HG03439 (cell line): ENCODE measurements around the gene COQ4.
"Not testable (repeated sequence)": the region's sequence is repeated elsewhere in the genome, so short reads cannot be mapped to it uniquely, and the experiment has no call there.

ENCODE experiments used
- ATAC-seq: cut with Tn5 transposase; IDR thresholded peaks from one replicate; pipeline ENCODE4 v1.9.1; 2021; ENCODE audit warnings: mild to moderate bottlenecking, moderate library complexity; ENCODE audit not compliant: unreplicated experiment

COQ4 gene

DNA sequence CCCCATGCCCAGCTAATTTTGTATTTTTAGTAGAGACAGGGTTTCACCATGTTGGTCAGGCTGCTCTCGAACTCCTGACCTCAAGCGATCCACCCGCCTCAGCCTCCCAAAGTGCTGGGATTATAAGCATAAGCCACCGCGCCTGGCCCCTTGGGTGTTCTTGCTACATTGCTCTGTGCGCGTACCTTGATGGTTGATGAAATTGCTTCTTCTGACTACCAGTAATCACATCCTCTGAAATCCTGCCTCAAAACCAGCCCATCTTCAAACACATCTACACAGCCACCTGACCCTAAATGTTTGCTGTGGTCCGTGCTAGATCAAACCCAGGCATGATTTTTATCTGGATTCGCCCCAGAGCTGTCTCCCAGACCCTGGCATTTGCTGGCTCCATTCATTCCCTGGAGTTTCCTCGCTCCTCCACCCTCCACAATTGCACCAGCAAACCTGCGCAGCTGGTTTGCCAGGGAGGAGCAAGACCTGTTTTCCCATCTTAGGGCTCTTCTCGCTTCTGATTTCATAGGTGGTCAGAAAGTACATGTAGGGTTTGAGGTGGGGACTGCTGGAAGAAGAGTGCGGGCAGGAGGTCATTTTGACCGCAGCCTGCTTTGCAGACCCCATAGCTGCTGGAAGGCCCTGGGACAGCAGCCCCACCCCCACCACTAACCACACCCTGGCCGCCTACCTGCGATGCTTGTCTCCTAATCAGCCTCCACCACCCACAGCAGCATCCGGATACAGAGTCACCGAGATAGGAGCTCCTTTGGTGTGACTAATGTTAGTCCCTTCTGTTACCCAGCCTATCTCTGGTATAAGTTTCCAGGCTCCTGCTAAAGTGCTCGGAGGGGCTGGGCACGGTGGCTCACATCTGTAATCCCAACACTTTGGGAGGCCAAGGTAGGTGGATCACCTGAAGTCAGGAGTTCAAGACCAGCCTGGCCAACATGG lies 23.8 kb upstream of the COQ4 start:
- no peak for ATAC-seq

DNA sequence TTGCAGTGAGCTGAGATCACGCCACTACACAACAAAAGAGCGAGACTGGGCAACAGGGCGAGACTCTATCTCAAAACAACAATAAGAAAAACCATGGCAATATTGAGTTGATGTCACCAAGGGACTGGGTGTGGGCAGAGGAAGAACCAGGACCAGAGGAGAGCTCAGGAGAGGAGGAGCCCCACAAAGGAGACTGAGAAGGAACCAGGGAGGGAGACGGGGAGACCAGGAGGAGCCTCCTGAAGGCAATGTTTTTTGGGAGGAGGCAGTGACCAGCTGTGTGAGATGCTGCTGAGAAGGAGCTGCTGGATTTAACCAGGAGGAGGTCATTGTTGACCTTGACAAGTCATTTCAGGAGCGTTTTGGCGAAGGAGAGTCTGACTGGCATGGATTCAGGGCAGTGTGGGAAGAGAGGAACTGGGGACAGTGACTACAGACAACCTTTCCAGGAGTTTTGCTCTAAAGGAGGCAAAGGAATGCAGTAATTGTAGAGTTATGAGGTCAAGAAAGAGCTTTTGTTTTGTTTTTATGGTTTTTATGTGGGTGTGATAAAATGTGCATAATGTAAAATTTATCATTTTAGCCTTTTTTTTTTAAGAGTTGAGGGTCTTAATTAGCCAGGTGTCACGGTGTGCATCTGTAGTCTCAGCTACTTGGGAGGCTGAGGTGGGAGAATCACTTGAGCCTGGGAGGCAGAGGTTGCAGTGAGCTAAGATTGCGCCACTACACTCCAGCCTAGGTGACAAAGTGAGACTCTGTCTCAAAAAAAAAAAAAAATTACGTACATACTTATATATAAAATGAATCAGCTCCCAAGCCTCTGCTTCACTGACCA lies 18.3 kb upstream of the COQ4 start:
- ATAC-seq = no peak

DNA sequence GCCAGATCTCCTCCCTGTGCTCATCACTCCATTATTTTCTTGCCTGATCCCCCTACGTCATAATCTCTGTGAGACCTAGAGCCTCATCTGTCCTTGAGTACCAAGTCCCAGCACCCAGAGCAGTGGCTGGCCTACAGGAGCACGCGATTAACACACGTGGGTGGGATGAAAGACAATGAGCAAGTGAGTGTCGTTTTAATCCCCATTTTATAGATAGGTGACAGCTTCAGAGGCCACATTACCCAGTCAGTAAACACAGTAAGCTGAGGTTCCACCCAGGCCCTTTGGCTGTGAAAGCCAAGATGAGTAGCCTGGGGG lies 17.7 kb upstream of the COQ4 start:
- ATAC-seq = no peak

DNA sequence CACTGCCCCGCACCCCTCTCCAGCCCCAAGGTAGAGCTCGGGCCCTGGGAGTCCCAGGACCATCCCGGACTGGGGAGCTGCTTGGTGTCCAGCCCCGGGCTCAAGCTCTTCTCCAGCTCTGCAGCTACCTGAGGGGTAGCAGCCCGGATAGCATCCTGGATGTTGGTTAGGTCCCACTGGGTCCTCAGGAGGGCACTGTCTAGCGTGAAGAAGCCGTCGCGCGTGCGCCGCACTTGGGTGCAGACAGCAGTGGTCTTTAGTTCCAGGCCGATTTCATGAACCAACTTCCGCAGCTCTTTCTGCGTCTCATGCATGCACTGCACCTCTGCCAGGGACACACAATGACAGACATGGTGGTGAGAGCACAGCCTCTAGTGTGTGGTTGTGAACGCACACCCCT lies 13.1 kb upstream of the COQ4 start:
- ATAC-seq = no peak

DNA sequence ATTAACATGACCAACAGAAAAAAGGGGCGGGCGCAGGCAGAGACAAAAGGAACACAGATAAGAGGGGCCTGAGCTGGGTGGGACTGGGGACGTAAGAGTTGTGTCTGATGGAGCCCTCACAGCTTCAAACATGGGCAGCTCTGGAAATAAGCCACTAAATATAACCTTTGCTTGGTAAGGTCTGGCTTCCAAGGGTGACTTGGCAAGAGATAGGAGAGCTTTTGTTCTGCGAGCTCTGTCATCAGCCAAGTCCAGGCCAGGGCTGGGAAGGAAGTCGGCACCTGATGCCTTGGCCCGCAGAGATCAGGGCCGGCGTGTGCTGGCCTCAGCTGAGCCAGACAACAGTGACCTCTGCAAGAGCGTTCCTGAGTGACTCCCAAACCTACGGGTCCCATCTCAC lies 12.2 kb upstream of the COQ4 start:
- ATAC-seq = no peak

DNA sequence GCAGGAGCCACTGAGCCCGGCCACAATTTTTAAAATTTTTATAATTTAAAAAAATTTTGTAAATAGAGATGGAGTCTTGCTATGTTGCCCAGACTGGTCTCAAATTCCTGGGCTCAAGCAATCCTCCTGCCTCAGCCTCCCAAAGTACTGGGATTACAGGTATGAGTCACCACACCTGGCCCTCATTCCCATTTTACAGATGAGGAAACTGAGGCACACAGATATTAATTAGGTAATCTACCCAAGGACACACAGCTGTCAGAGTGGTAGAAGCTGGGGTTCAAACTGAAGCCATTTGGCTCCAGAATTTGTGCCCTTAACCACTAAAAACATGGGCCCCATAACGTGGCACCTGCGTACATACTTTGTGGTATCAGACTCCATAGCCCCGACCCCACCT lies 7.9 kb upstream of the COQ4 start:
- ATAC-seq = no peak

DNA sequence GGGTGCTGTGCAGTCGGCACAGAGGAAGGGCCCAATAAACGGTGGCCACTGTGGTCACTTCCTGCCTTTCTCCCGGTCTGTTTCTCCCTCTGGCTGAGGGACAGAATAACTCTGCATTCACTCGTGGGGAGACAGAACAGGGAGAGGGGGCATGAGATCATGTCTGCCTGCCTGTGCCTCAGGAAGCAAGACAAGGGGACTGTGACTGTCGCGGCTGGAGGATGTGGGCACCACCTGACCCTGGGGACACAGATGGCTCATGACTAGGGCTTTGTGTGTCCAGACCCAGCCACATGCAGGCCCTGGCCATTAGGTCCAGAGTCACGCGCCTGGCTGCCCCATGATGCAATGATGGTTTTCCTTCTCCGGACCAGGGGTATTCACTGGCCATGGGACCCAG lies 6.2 kb upstream of the COQ4 start:
- no peak for ATAC-seq

DNA sequence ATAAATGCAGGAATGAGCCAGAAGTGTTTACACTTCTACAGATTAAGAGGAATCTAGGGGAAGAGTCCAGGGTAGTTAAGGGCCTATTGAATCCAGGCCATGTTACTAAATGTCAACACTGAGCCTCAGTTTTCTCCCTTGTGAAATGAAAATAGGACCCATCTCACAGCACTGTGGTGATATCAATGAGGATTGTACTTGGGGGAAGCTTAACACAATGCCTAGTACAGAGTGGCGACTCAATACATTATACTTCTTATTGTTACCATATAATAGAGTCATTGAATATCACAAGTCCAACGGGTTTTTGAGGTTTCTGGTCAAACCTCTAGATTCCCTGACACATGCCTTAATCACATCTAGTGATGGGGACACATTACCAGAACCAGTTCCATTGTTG lies 5.0 kb upstream of the COQ4 start:
- ATAC-seq = no peak

DNA sequence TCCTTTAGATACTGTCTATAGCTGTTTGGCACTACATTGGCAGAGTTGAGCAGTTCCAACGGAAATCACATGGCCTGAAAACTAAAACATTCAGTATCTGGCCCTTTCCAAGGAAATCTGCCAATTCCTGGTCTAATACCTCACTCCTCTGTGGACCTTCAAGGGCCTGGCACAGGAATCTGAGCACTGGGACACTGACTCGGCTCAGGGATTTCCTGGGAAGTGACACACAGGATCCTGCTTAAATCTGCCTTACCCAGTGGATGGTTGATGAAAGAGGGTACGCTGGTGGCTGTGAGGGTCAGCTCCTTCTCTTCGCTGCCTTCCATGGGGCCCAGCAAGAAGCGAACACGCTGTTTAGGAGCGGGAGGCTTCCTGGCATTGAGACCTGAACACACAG lies 1.3 kb upstream of the COQ4 start:
- no peak for ATAC-seq

DNA sequence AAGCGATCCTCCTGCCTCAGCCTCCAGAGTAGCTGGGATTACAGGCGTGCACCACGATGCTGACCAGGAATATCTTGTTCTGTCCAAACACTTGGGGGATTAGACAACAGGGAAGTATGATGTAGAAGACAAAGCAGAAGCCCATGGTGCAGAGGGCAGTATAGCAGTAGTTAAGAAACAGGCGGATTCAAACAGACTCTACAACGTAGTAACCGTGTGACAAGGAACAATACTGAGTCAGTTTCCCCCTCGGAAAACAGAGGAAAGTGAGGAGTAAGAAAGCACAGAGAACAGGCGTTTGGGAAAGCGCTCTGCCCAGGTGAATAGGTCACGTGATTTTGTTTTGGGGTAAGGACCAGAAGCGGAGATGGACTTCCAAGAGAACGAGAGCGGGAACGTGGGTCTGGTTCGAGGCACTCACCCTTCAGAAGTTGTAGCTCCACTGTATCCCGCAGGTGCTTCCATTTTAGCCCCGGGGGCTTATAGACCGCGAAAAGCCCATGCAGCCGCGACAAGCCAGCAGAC lies 698 bp upstream of the COQ4 start:
- peak; percentile 19 for ATAC-seq

DNA sequence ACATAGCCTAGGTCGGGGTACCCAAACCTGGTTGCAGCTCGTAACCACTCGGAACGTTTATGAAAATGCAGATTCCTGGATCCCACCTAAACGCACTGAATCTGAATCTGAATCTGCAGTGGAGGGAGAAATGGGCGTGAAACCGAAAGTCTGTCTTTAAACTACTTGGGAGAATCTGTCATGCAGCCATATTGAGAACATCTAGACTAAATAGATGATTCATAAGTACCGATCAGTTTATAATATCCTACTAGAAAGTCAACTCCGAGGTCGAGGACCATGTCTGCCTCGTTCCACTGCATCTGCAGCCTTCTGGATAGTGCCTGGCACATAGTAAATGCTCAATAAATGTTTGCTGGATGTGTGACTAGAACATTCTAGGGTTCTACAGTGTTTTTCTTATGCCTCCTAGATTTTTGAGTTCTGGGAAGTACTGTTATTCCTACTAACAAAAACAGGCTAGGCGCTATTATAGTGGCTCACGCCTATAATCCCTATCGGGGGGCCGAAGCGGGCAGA lies 632 bp downstream of the COQ4 start:
- ATAC-seq = no peak

DNA sequence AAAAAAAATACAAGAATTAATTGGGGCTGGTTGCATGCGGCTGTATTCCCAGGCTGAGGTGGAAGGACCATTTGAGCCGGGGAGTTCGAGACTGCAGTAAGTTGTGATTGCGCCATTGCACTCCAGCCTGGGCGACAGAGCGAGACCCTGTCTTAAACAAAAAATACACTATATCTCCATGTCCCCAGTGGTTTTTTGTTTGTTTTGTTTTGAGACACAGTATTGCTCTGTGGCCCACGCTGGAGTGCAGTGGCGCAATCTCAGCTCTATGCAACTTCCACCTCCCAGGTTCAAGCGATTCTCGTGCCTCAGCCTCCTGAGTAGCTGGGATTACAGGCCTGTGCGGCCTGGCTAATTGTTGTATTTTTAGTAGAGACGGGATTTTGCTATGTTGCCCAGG lies 1.2 kb downstream of the COQ4 start:
- no peak for ATAC-seq

DNA sequence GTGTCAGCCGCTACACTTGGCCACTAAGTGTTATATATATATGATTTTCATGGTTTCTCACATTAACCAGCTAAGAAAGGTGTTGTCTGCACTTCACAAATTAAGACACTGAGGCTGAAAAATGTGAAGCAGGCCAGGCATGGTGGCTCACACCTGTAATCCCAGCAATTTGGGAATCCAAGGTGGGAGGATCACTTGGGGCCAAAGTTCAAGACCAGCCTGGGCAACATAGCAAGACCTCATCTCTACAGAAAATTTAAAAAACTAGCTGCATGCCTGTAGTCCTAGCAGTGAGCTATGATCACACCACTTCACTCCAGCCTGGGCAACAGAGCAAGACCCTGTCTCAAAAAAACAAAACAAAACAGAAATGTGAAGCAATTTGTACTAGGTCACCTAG lies 1.8 kb downstream of the COQ4 start:
- no peak for ATAC-seq

DNA sequence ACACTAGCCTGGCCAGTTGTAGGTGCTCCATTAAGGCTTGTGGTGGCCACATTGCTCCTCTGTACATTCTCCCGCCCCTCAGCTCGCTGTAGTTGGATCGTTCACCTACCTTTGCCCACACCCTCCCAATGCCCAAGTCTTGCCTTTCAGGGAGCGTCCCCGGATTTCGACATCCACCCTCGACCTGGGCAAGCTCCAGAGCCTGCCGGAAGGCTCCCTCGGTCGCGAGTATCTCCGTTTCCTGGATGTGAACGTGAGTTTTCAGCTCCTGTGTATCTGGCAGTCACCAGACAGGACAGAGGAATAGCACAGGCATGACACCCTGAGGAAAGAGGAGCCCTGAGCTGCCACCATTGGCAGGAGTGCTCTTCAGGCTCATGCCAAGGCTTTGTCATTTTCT lies 3.0 kb downstream of the COQ4 start:
- no peak for ATAC-seq

DNA sequence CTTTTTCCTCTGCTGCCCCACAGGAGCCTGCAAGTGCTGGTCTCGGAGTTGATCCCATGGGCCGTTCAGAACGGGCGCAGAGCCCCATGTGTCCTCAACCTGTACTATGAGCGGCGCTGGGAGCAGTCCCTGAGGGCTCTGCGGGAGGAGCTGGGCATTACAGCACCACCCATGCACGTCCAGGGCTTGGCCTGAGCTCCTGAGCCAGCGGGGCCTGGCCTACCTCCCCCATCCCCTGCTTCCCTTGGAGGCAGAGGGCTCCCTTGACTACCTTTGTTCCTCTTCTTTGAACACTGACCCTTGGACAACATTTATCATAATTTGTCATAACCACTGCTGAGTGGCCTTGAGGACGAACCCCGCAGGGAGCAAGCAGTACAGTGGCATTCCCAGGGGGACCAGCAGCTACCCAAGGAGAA lies 10.8 kb downstream of the COQ4 start:
- ATAC-seq = no peak

DNA sequence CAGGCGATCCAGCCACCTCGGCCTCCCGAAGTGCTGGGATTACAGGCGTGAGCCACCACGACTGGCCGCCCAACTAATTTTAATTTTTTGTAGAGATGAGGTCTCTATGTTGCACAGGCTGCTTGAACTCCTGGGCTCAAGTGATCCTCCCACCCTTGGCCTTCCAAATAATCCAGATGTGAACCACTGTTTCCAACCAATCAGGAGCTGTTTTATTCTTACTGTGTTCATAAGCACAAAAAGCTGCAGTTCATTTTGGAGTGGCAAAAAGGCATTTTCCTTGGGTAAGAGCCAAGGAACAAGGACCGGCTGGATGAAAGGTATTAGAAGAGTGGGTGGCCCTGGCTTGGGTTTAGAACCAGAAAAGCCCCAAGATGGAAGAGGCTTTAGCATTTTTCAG lies 12.5 kb downstream of the COQ4 start:
- ATAC-seq = no peak

DNA sequence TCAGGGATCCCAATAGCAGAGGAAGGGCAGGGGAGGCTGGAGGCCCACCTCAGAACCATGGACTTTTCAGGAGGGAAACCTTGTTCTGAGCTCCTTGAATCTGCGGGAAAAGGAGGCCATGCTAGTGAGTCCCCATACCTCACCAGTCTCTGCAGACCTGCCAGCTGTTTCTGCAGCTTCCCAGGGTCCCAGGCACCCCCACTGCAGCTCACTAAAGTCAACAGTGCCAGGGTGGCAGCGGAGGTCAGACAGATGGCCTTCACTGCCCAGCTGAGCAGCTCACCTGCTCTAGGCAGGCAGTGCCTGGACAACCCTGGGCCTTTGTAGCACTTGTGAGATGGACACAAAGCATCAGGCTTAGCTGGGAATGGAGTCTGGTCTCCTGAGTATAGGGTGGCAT lies 13.3 kb downstream of the COQ4 start:
- no peak for ATAC-seq

DNA sequence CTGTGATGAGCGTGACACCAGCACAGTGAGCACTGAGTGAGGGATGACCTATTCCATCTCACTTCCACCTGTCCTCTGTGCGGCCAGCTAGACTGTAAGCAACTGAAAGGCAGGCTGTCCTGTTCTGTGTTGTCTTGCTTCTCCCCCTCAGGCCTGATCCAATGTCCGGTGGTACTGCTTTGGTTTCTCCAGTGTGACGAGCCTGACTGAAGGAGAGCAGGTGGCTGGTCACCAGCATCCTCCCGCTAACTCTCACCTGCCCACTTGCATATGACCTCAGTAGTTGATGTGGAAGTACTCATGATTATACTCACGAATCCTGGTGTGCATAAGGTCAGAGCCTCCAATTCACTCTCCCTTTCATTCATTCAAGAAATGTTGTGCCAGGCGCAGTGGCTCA lies 15.3 kb downstream of the COQ4 start:
- no peak for ATAC-seq

DNA sequence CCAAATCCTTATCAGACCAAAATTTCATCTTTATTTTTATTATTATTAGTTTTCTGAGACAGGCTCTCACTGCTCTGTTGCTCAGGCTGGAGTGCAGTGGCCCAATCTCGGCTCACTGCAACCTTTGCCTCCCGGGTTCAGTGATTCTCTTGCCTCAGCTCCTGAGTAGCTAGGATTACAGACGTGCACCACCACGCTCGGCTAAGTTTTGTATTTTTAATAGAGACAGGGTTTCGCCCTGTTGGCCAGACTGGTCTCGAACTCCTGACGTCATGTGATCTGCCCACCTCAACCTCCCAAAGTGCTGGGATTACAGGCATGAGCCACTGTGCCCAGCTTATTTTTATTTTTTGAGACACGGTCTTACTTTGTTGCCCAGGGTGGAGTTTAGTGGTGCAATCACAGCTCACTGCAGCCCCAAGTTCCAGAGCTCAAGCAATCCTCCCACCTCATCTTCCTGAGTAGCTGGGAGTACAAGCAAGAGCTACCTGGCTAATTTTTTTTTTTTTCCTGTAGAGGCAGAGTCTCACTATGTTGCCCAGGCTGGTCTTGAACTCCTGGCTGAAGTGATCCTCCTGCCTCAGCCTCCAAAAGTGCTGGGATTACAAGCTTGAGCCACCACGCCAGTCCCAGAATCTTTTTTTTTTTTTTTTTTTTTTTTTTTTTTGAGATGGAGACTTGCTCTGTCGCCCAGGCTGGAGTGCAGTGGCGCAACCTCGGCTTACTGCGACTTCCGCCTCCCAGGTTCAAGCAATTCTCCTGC lies 16.4 kb downstream of the COQ4 start:
- ATAC-seq = not testable (repeated sequence)

DNA sequence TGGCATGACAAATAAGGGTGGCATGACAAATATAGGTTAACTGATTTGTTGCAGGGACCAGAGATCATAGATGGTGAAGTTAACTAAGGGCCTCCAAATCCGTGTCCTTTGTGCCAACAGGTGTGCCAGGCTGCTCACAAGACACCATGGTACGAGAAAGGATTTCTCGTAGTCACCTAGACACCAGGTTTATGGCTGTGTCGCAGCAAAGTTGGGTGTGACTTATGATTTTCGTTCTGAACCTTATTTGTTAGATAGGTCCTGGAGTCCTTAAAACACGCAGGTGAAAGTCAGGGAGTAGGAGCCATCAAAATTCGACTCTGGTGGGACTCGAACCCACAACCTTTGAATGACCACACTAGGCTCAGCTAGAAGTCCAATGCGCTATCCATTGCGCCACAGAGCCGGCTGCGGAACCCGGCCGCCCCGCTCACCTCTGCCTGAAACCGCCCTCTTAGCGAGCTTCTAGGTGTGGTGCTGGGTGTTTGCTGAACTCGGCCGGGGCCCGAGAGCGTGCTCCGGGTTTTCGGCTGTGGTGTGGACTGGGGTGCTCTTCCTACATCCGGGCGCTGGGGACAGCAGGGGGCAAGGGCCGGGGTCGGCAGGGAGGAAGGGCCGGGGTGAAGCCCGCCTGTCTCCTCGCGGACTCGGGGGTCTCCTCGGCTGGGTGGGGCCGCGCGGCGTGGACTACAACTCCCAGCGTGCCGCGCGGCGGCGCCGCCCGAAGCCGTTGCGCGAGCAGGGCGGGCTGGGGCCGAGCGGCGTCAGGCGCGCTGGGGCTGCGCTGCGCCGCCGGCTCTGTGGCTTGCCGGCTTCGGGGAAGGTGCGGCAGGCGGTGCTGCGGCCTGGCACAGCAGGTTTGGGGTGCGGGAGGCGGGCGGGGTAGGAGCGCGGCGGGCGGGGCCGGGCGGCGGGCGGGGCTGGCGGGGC lies 17.4 kb downstream of the COQ4 start, which contains the start of gene SLC27A4:
Gene SLC27A4, plus strand, starts transcription at position 767 of the 930 bp plus-strand sequence. CDS start 2,606 bp downstream, outside the sequence.
- peak; percentile 74 for ATAC-seq
